GM21737 (cell line): Measurements from ENCODE around the gene MEIOSIN.
A peak's percentile ranks its signal among the peaks of the same experiment; 100 is the strongest.
"Not testable (repeated sequence)": the region's sequence is repeated elsewhere in the genome, so short reads cannot be mapped to it uniquely, and the experiment has no call there.

ENCODE experiments used
- ATAC-seq: cut with Tn5 transposase; IDR thresholded peaks from one replicate; pipeline ENCODE4 v1.9.1; 2021; ENCODE audit warnings: mild to moderate bottlenecking, moderate library complexity; ENCODE audit not compliant: unreplicated experiment

Gene MEIOSIN

GRCh38 chr19:45733160-45733810 is at the start of gene MEIOSIN:
Gene MEIOSIN (plus strand): TSS chr19:45733439. CDS start chr19:45735377, 1,938 bp downstream.
- no peak for ATAC-seq

- not testable (repeated sequence) for ATAC-seq
Observed at GRCh38 chr19:45685045-45685444, 48.2 kb upstream of the MEIOSIN start.

GRCh38 chr19:45687599-45687998 is 45.6 kb upstream of the MEIOSIN start:
- ATAC-seq: no peak

GRCh38 chr19:45691516-45692186 is 41.6 kb upstream of the MEIOSIN start, which contains the start of gene SNRPD2:
Gene SNRPD2 (minus strand): TSS chr19:45691953. CDS start chr19:45691888, 65 bp downstream.
- ATAC-seq: peak; percentile 44

GRCh38 chr19:45692187-45693105 is 40.8 kb upstream of the MEIOSIN start, which contains the start of gene QPCTL:
Gene QPCTL (plus strand): TSS chr19:45692666. CDS start chr19:45692704, 38 bp downstream.
- ATAC-seq: peak; percentile 83

- ATAC-seq: no peak
Observed at GRCh38 chr19:45693106-45693788, 40.0 kb upstream of the MEIOSIN start.

GRCh38 chr19:45701676-45702075 is 31.6 kb upstream of the MEIOSIN start:
- no peak for ATAC-seq

GRCh38 chr19:45705115-45705514 is 28.1 kb upstream of the MEIOSIN start:
- ATAC-seq: no peak

GRCh38 chr19:45705710-45706415 is 27.4 kb upstream of the MEIOSIN start:
- ATAC-seq: no peak

- ATAC-seq: no peak
Observed at GRCh38 chr19:45710356-45711130, 22.7 kb upstream of the MEIOSIN start.

GRCh38 chr19:45711851-45712698 is 21.2 kb upstream of the MEIOSIN start:
- ATAC-seq: no peak

- ATAC-seq: no peak
Observed at GRCh38 chr19:45712699-45713067, 20.6 kb upstream of the MEIOSIN start.

GRCh38 chr19:45713141-45713540 is 20.1 kb upstream of the MEIOSIN start:
- ATAC-seq: no peak

GRCh38 chr19:45715139-45715538 is 18.1 kb upstream of the MEIOSIN start:
- ATAC-seq: no peak

GRCh38 chr19:45716359-45717130 is 16.7 kb upstream of the MEIOSIN start:
- ATAC-seq: no peak

GRCh38 chr19:45717131-45717982 is 15.9 kb upstream of the MEIOSIN start:
- ATAC-seq: peak; percentile 86
